HepG2 (cell line): ENCODE data around the gene TPD52L2. TPM values are rescaled to one million over a fixed set of nuclear protein-coding genes. Genes with fewer than 3 reads are reported as not detected.

Source experiments
- ATAC-seq: fragments of 200-7000 bp; cut with Tn5 transposase; 3 replicates; pipeline ENCODE4 v1.9.1; 2020; ENCODE audit warnings: mild to moderate bottlenecking, moderate library complexity
- BruUV-seq: library from RNA; stranded (reverse); fragments of 400-500 nt; replicated peaks from 2 replicates; lab custom pipeline; 2021; lab: Mats Ljungman, UMichigan
- CTCF ChIA-PET: fragments of 300-600 bp; formaldehyde crosslinking; extraction: SDS; loops from one replicate; lab custom pipeline; 2021; ENCODE audit warnings: low total read pairs, inconsistent platforms, low intra/inter-chr PET ratio; lab: Yijun Ruan, JAX
- POLR2A ChIA-PET: fragments of 350-600 bp; sonication (Branson Sonifier 250); formaldehyde crosslinking; loops from one replicate; lab custom pipeline; 2020; ENCODE audit warnings: antibody characterized with exemption, inconsistent platforms; lab: Yijun Ruan, JAX
- DNase-seq: peaks from one replicate; pipeline ENCODE4 v3.0.0-alpha.2; 2015; ENCODE audit warnings: low spot score
- FAIRE-seq: peaks from 3 replicates; lab custom pipeline; 2011; peaks lifted over from hg19 to GRCh38; lab: Jason Lieb, UNC
- H2AFZ ChIP-seq: one replicate; pipeline ENCODE4 v1.6.1; 2011; ENCODE audit warnings: low read length, inconsistent platforms
- H3K27ac ChIP-seq: fragments of 300-600 bp; 3 replicates; pipeline ENCODE4 v1.8.0; 2011; ENCODE audit warnings: mixed run types, mild to moderate bottlenecking, mixed read lengths, low read length, inconsistent platforms; ENCODE audit not compliant: insufficient read depth; ENCODE audit errors: extremely low read length
- H3K27me3 ChIP-seq, 2 experiments: fragments of 200-600 bp in 1 of 2; 2 replicates in 1 of 2; 3 replicates in 1 of 2; pipeline versions ENCODE4 v1.6.0 to v1.8.0; 2011; ENCODE audit warnings: low read length in 2 of 2, mild to moderate bottlenecking in 2 of 2, moderate library complexity in 2 of 2, inconsistent platforms in 1 of 2; ENCODE audit not compliant: insufficient read depth in 2 of 2, control insufficient read depth in 1 of 2
- H3K36me3 ChIP-seq, 2 experiments: fragments of 200-600 bp in 1 of 2; replicated peaks in 1 of 2; 2 replicates in 1 of 2; 3 replicates in 1 of 2; pipeline versions ENCODE4 v1.5.1 to v1.8.0; 2011; ENCODE audit warnings: low read length in 2 of 2, inconsistent platforms in 1 of 2; ENCODE audit not compliant: insufficient read depth in 2 of 2, control insufficient read depth in 1 of 2
- H3K4me1 ChIP-seq: 2 replicates; pipeline ENCODE4 v1.5.1; 2012; ENCODE audit warnings: low read length, inconsistent platforms; ENCODE audit not compliant: insufficient read depth
- H3K4me2 ChIP-seq: 2 replicates; pipeline ENCODE4 v1.6.0; 2011; ENCODE audit warnings: low read depth, low read length, inconsistent platforms
- H3K4me3 ChIP-seq, 3 experiments: fragments of 200-600 bp in 1 of 3; sonication (generic), shearing (Covaris generic) in 1 of 3; replicated peaks in 1 of 3; 2 replicates each; pipeline ENCODE4 v1.5.1; 2011 to 2016; ENCODE audit warnings: low read length in 3 of 3, inconsistent platforms in 2 of 3, low read depth in 2 of 3, mild to moderate bottlenecking in 2 of 3, control low read depth in 1 of 3, mixed read lengths in 1 of 3; ENCODE audit not compliant: insufficient read depth in 1 of 3
- H3K79me2 ChIP-seq: one replicate; pipeline ENCODE4 v1.6.1; 2011; ENCODE audit warnings: low read length, inconsistent platforms; ENCODE audit not compliant: insufficient read depth
- H3K9ac ChIP-seq: 2 replicates; pipeline ENCODE4 v1.6.0; 2011; ENCODE audit warnings: mild to moderate bottlenecking, low read depth, low read length, inconsistent platforms; ENCODE audit not compliant: insufficient read depth
- H3K9me3 ChIP-seq: 2 replicates; pipeline ENCODE4 v1.5.1; 2012; ENCODE audit warnings: mild to moderate bottlenecking, low read length
- H4K20me1 ChIP-seq: 2 replicates; pipeline ENCODE4 v1.6.0; 2011; ENCODE audit warnings: inconsistent platforms, mild to moderate bottlenecking, low read length, moderate library complexity; ENCODE audit not compliant: insufficient read depth
- CERS6 ChIP-seq: sonication (generic); formaldehyde crosslinking; IDR thresholded peaks from 2 replicates; pipeline ENCODE4 v1.5.0; 2020; ENCODE audit warnings: missing genetic modification reagents
- ZBTB38 ChIP-seq: sonication (generic); formaldehyde crosslinking; IDR thresholded peaks from 2 replicates; pipeline ENCODE4 v1.5.1; 2020; ENCODE audit warnings: mild to moderate bottlenecking, missing genetic modification reagents
- ZMYM2 ChIP-seq: sonication (generic); formaldehyde crosslinking; IDR thresholded peaks from 2 replicates; pipeline ENCODE4 v1.8.0; 2022; ENCODE audit warnings: mild to moderate bottlenecking, missing genetic modification reagents
- ZNF598 ChIP-seq: sonication (generic); formaldehyde crosslinking; IDR thresholded peaks from 2 replicates; pipeline ENCODE4 v1.5.1; 2020; ENCODE audit warnings: mild to moderate bottlenecking, missing genetic modification reagents, borderline replicate concordance
- ZNF792 ChIP-seq: IDR thresholded peaks from 2 replicates; pipeline ENCODE4 v1.6.1; 2016
- WGBS: methylation state at CpG from one replicate; pipeline ENCODE4 v1.1.6; 2017; ENCODE audit warnings: low lambda C conversion rate; 5-methylcytosine and 5-hydroxymethylcytosine counted together
- in situ Hi-C: cut with HindIII; loops from 2 replicates; pipeline ENCODE4 v1.10.0; 2017; ENCODE audit warnings: low pct_unique_long_range_greater_than_20kb; ENCODE audit not compliant: extremely low pct_ligation_motif_present
- intact Hi-C: fragments of 100-400 bp; cut with micrococcal nuclease; formaldehyde crosslinking; loops from one replicate; pipeline ENCODE4 v1.10.0; 2022; ENCODE audit not compliant: unreplicated experiment
- polyA plus RNA-seq, 8 experiments: library from polyadenylated mRNA; depleted of rRNA in 3 of 8; stranded (reverse) in 7 of 8; unstranded in 1 of 8; fragments of >200 nt; fragmentation: Illumina TruSeq in 4 of 8; extraction: Trizol in 4 of 8; gene quantifications; 2 replicates each; pipeline versions ENCODE4 v1.2.1 to v1.2.3, GENCODE V29; 2011 to 2016; ENCODE audit warnings: low read depth in 4 of 8, missing spikeins in 1 of 8, mixed read lengths in 1 of 8; ENCODE audit not compliant: insufficient read depth in 1 of 8
- total RNA-seq, 5 experiments: library from RNA; depleted of rRNA; stranded (reverse); fragments of >200 nt; fragmentation: Illumina TruSeq; extraction: Trizol; gene quantifications; 2 replicates each; pipeline ENCODE4 v1.2.3, GENCODE V29; 2016; ENCODE audit warnings: low read depth in 1 of 5

TPD52L2 gene
- total and polyA plus RNA-seq, 2 of the 13 experiments (the other 11 are each of a cell fraction or from before 2014, with no cell fraction given), result 156 to 184 TPM

- intact Hi-C loops (no loop called here), in situ Hi-C loops (loop anchor here (5.0 kb wide), 1 partner anchor 35 kb away; no protein-coding TSS in a partner anchor)
- FAIRE-seq (no peak), ATAC-seq (no peak), DNase-seq (no peak)
- CTCF ChIA-PET, result no interaction called here
- H3K4me3 ChIP-seq, result no peak overlapping the region
- 89% methylated on average over 8 of the region's 8 CpGs for WGBS
- POLR2A ChIA-PET, result no interaction called here
- H2AFZ ChIP-seq, result no peak overlapping the region
- TF ChIP-seq ZNF792 (CRISPR knock-in tag) (no peak), CERS6 (CRISPR knock-in tag) (no peak)
- no peaks in the 10 kb centered on the region for H3K36me3 ChIP-seq
- no peak overlapping the region for H3K9ac ChIP-seq
- peaks cover 34% of the 10 kb centered on the region for H3K4me1 ChIP-seq
- no peak overlapping the region for H3K27ac ChIP-seq
- BruUV-seq, result no TSS peak
- H3K79me2 ChIP-seq, result no peaks in the 10 kb centered on the region
- 0 out of 2 replicates have a peak, but pooled peaks cover 2% of the 10 kb centered on the region for H4K20me1 ChIP-seq
- no peaks in the 10 kb centered on the region for H3K27me3 ChIP-seq
- no peaks in the 10 kb centered on the region for H3K9me3 ChIP-seq
- H3K4me2 ChIP-seq, result no peak overlapping the region
Observed at GRCh38 chr20:63821811-63822210, 43.3 kb upstream of the TPD52L2 start.

GRCh38 chr20:63822276-63822696 lies 42.8 kb upstream of the TPD52L2 start:
- H2AFZ ChIP-seq, result no peak overlapping the region
- DNase-seq (no peak), ATAC-seq (no peak), FAIRE-seq (no peak)
- POLR2A ChIA-PET, result no interaction called here
- H3K36me3 ChIP-seq, result no peaks in the 10 kb centered on the region
- in situ Hi-C loops (loop anchor here (5.0 kb wide), 1 partner anchor 35 kb away; no protein-coding TSS in a partner anchor), intact Hi-C loops (no loop called here)
- peaks cover 34% of the 10 kb centered on the region for H3K4me1 ChIP-seq
- TF ChIP-seq ZNF598 (CRISPR knock-in tag) (0 out of 2 replicates have a peak, but pooled peaks have one; percentile 8), ZBTB38 (CRISPR knock-in tag) (0 out of 2 replicates have a peak, but pooled peaks have one; percentile 7), ZMYM2 (no peak)
- no peak overlapping the region for H3K27ac ChIP-seq
- no peak overlapping the region for H3K9ac ChIP-seq
- H4K20me1 ChIP-seq, result 0 out of 2 replicates have a peak, but pooled peaks cover 2% of the 10 kb centered on the region
- no peaks in the 10 kb centered on the region for H3K27me3 ChIP-seq
- H3K9me3 ChIP-seq, result no peaks in the 10 kb centered on the region
- no peak overlapping the region for H3K4me2 ChIP-seq
- no peak overlapping the region for H3K4me3 ChIP-seq
- CTCF ChIA-PET, result no interaction called here
- WGBS, result 73% methylated on average over 15 of the region's 15 CpGs
- H3K79me2 ChIP-seq, result no peaks in the 10 kb centered on the region
- BruUV-seq, result no TSS peak
